ENCODE measurements around the gene SLC12A2.

Gene SLC12A2

GRCh38 chr5:128083811-128084227 is 253 bp downstream of the SLC12A2 start:
- H3K27ac ChIP-seq = peak overlapping the region; percentile 91
- TF ChIP-seq ZFX (IDR thresholded peaks at IDR 0.05) (peak; percentile 13; the same call in 1 of the 2 replicates), CTCF (conservative IDR thresholded peaks at IDR 0.05) (peak; percentile 59)

- TF ChIP-seq CTCF (conservative IDR thresholded peaks at IDR 0.05) (no peak), ZFX (IDR thresholded peaks at IDR 0.05) (no peak)
- H3K27ac ChIP-seq = peak overlapping the region; percentile 91
Observed at GRCh38 chr5:128084228-128085167, 932 bp downstream of the SLC12A2 start.

GRCh38 chr5:128085413-128085812 is 1.8 kb downstream of the SLC12A2 start:
- H3K27ac ChIP-seq = no peak overlapping the region
- TF ChIP-seq ZFX (IDR thresholded peaks at IDR 0.05) = no peak
- TF ChIP-seq CTCF (conservative IDR thresholded peaks at IDR 0.05) = no peak

GRCh38 chr5:128091579-128091978 is 8.0 kb downstream of the SLC12A2 start:
- no peak for TF ChIP-seq CTCF (conservative IDR thresholded peaks at IDR 0.05)
- no peak for TF ChIP-seq ZFX (IDR thresholded peaks at IDR 0.05)
- no peak overlapping the region for H3K27ac ChIP-seq

- TF ChIP-seq CTCF (conservative IDR thresholded peaks at IDR 0.05) (no peak), ZFX (IDR thresholded peaks at IDR 0.05) (no peak)
- no peak overlapping the region for H3K27ac ChIP-seq
Observed at GRCh38 chr5:128092144-128092543, 8.6 kb downstream of the SLC12A2 start.

- H3K27ac ChIP-seq = no peak overlapping the region
- TF ChIP-seq CTCF (conservative IDR thresholded peaks at IDR 0.05) (no peak), ZFX (IDR thresholded peaks at IDR 0.05) (no peak)
Observed at GRCh38 chr5:128093368-128093767, 9.8 kb downstream of the SLC12A2 start.

- H3K27ac ChIP-seq = no peak overlapping the region
- TF ChIP-seq ZFX (IDR thresholded peaks at IDR 0.05) = no peak
- no peak for TF ChIP-seq CTCF (conservative IDR thresholded peaks at IDR 0.05)
Observed at GRCh38 chr5:128097224-128097623, 13.7 kb downstream of the SLC12A2 start.
